HG02610 (cell line): ENCODE measurements around the gene SZT2.

ENCODE experiments used
- ATAC-seq: cut with Tn5 transposase; IDR thresholded peaks from one replicate; pipeline ENCODE4 v1.9.1; 2021; ENCODE audit warnings: mild to moderate bottlenecking, moderate library complexity; ENCODE audit not compliant: unreplicated experiment

SZT2 gene

DNA sequence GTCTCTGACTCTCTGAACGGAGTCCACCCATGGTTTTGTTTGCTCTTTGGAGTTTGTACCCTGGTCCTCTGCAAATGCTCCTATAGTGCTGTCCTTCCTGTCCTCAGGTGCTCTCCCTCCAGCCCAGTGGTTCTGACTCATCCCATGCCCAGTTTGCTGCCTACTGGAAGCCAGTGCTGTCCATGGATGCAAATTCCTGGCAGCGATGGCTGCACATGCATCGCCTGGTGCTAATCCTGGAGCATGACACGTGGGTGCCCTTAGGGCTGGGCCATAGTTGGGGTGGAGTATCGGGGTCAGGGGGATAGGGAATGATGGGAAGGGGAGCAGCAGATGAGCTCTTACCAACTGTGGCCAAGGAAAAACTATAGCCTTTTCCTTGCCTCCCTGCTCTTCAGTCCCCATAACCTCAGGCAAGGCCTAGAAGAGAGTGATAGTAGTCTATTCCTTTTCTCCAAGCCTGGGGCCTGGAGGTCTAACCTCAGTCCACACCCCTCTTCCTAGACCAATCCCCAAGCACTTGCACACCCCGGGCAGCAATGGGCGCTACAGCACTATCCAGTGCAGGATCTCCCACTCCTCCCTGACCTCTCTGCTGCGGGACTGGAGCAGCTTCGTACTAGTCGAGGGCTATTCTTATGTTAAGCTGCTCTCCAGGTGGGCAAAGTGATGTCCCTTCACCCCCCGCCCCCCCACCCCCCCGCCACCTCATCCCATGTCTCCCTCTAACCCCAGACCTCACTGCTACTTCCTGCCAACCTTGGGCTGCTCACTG lies 32.5 kb downstream of the SZT2 start:
- ATAC-seq, result no peak

DNA sequence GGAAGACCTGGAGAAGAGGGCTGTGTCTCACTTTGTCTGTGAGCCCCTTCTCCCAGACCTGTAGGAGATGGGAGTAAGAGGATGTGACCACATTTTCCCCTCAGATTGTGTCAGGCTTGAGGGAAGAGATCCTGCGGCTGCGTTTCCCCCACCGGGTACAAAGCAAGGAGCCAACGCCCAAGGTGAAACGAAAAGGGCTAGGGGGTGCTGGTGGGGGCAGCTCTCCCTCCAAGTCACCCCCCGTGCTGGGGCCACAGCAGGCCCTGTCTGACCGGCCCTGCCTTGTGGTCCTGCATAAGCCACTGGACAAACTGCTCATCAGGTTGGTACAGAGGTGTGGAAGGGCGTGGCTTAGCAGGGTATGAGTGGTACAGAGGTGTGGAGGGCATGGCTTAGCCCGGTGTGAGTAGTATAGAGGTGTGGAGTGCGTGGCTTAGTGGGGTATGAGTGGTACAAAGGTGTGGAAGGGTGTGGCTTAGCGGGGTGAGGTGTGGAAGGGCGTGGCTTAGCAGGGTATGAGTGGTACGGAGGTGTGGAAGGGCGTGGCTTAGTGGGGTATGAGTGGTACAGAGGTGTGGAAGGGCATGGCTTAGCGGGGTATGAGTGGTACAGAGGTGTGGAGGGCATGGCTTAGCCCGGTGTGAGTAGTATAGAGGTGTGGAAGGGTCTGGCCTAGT lies 33.4 kb downstream of the SZT2 start:
- ATAC-seq, result no peak

DNA sequence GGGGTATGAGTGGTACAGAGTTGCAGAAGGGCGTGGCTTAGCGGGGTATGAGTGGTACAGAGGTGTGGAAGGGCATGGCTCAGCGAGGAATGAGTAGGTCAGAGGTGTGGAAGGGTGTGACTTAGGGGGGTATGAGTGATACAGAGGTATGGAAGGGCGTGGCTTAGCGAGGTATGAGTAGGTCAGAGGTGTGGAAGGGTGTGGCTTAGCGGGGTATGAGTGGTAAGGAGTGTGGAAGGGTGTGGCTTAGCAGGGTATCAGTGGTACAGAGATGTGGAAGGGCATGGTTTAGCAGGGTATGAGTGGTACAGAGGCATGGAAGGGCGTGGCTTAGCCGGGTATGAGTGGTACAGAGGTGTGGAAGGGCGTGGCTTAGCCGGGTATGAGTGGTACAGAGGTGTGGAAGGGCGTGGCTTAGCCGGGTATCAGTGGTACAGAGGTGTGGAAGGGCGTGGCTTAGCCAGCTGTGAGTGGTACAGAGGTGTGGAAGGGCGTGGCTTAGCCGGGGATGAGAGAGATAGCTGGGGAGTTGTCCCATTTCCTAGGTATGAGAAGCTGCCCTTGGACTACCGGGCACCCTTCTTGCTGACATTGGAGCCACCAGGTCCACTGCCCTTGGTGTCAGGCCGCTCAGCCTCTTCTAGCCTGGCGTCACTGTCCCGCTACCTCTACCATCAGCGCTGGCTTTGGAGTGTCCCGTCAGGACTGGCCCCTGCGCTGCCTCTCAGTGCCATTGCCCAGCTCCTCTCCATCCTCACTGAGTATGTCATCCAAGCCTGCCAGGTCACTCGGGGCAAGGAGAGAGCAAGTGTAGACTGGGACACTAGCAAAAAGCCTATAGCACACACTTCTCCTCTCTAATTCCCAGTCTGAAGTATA lies 34.2 kb downstream of the SZT2 start:
- ATAC-seq, result no peak

DNA sequence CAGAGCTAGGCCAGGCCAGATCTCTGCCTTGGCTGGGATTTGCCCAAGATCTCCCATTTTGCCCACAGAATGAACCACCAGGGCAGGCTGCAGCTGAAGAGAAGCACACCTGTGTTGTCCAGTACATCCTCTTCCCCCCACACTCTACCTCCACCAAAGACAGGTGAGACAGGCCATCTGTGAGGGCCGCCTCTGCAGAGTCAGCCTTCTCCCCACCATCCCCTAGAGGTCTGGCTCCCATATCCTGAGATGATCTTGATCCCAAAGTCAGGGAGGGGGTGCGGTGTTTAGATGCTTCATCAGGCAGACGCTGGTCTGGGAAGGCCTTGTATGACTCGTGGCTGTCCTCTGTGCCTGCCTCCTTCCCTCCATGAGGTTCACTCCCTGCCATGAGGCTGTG lies 35.3 kb downstream of the SZT2 start:
- no peak for ATAC-seq

GRCh38 chr1:43426221-43426620 lies 36.5 kb downstream of the SZT2 start:
- ATAC-seq, result no peak

GRCh38 chr1:43427524-43427923 lies 37.8 kb downstream of the SZT2 start:
- no peak for ATAC-seq

GRCh38 chr1:43427941-43428340 lies 38.2 kb downstream of the SZT2 start:
- no peak for ATAC-seq

DNA sequence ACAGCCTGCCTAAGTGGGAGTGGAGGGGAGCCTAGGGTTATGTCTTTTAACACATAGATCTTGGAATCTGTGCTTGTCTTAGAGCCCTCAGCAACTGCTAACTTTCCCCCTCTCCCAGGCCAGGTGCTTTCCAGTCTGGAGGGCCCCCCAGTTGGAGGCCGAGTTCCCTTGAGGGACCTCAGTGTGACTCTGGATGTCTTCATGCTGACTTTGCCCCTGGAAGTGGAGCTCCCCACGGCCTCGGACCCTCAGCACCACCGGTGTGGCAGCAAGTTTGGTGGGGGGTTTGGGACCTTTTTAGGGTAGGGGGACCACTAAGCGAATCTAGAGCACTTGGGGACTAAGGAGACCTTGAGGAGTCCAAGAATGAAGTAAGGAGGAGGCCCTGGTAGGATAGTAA lies 41.1 kb downstream of the SZT2 start:
- ATAC-seq, result no peak

GRCh38 chr1:43431676-43432075 lies 42.0 kb downstream of the SZT2 start:
- ATAC-seq, result no peak

- no peak for ATAC-seq
These were observed 42.6 kb downstream of the SZT2 start for GRCh38 chr1:43432171-43432860.

- ATAC-seq, result no peak
These were observed 43.2 kb downstream of the SZT2 start for GRCh38 chr1:43432907-43433306.

GRCh38 chr1:43434256-43434655 lies 44.6 kb downstream of the SZT2 start:
- ATAC-seq, result no peak

GRCh38 chr1:43435146-43436145 lies 45.7 kb downstream of the SZT2 start:
- ATAC-seq, result no peak

- no peak for ATAC-seq
These were observed 46.7 kb downstream of the SZT2 start for GRCh38 chr1:43436371-43436770.

DNA sequence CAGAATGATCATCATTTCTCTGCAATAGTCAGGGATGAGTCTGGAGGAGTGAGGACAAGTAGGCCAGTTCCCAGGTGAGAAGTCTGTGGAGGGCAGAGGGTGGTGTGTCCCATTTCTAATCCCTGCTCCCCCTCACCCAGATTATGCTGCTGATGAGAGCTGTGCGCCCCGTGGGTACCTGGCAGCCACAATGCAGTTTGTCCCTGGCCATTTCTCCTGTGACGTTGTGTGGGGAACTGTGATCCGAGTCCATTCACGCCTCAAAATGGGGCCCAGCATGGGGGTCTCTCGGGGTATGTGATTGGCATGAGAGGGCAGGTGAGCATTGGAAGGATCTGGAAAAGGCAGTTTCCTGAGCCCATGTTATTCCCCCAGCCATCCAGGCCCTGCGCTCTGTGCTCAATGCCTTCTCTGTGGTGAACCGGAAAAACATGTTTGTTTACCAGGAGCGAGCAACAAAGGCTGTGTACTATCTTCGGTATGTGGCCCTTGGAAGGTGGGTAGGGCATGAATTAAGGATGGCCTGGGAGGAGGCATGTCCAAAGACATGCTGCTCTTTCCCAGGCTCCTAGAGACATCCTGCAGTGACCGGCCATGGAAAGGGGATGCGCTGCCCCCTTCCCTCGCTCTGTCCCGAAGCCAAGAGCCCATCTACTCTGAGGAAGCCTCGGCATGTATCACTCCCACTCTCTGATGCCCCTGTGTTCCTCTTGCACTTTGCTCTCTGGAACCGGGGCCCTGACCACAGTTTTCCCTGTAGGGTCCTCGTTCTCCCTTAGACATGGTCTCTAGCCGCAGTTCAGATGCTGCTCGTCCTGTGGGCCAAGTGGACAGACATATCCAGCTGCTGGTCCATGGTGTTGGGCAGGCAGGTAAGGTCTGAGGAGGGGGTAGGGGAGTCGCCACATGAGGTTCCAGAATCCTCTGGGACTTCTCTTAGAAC lies 47.6 kb downstream of the SZT2 start:
- ATAC-seq, result no peak

- no peak for ATAC-seq
These were observed 48.3 kb downstream of the SZT2 start for GRCh38 chr1:43438006-43438405.

DNA sequence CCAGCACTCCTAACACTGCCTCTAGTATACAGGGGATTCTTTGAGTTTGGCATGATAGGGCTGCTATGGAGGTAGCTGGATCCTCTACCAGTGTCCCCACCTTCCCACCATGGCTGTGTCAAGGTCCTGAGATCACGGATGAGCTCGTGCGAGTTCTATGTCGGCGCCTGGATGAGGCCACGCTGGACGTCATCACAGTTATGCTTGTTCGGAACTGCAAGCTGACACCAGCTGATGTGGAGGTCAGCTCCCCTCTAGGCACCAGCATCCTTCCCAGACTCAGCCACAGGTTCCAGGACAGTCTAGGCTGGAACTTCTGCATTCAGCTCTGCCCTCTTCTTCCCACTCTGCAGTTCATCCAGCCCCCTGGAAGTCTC lies 48.9 kb downstream of the SZT2 start:
- ATAC-seq, result no peak

DNA sequence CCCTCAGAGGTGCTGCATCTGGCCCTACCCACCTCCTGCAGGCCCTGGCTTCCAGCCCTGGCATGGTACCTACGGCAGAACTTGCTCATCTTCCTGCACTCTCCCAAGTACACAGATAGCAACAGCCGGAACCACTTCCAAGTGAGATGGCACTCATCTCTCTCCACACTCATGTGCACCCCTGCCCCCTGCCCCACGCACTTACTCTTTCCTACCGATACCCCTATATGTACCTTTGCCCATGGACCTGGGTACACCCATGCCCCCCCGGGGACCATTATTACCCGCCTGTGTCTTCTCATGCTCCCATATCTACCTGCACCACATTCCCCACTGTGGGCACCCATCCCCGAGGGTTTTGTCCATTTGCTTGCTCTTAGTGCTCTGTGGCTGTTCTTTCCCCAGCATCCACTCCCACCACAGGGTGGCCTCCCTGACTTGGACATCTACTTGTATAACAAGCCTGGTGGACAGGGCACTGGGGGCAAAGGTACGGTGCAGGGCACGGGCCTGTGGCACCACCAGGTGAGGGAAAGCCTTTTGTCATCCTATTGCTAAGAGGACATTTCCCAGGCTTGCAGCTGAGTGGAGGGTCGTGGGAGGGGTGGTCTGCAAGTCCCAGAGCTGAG lies 49.4 kb downstream of the SZT2 start:
- ATAC-seq, result no peak
